Neural crest cell (in vitro differentiated cells): Measurements from ENCODE around the gene SCGB1D2. TPM values are rescaled to one million over a fixed set of nuclear protein-coding genes. Genes with fewer than 3 reads are reported as not detected.
"Not testable (repeated sequence)": the region's sequence is repeated elsewhere in the genome, so short reads cannot be mapped to it uniquely, and the experiment has no call there.

Source experiments
- DNase-seq: peaks from one replicate; pipeline ENCODE4 v3.0.0; 2021; ENCODE audit warnings: low read depth, mixed read lengths, low spot score
- H3K27ac Mint-ChIP-seq: one replicate; pipeline ENCODE4 v1.8.0; 2021; ENCODE audit warnings: mild to moderate bottlenecking, mixed read lengths; ENCODE audit not compliant: unreplicated experiment
- H3K27me3 Mint-ChIP-seq: 2 replicates; pipeline ENCODE4 v1.8.0; 2021; ENCODE audit warnings: low read depth, mild to moderate bottlenecking, mixed read lengths
- H3K36me3 Mint-ChIP-seq: 2 replicates; pipeline ENCODE4 v1.8.0; 2021; ENCODE audit warnings: low read depth, mild to moderate bottlenecking, mixed read lengths
- H3K4me1 Mint-ChIP-seq: 2 replicates; pipeline ENCODE4 v1.8.0; 2021; ENCODE audit warnings: mixed read lengths
- H3K4me3 Mint-ChIP-seq: one replicate; pipeline ENCODE4 v1.8.0; 2021; ENCODE audit warnings: mild to moderate bottlenecking, mixed read lengths
- H3K9me3 Mint-ChIP-seq: 2 replicates; pipeline ENCODE4 v1.8.0; 2021; ENCODE audit warnings: mixed read lengths
- long read RNA-seq: library from polyadenylated mRNA; unstranded; transcript quantifications from one replicate; pipeline ENCODE4 v2.0.0, GENCODE V29; 2020
- total RNA-seq: library from RNA; stranded (reverse); gene quantifications from 2 replicates; pipeline ENCODE4 v1.2.1, GENCODE V29; 2021
- TF ChIP-seq, protein P1 (sequence below): fragments of 200-600 bp; sonication (generic); conservative IDR thresholded peaks from 2 replicates; pipeline ENCODE4 v1.5.0; 2021; ENCODE audit warnings: antibody characterized with exemption, mild to moderate bottlenecking

The SCGB1D2 gene, protein sequence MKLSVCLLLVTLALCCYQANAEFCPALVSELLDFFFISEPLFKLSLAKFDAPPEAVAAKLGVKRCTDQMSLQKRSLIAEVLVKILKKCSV
- not detected in 2 replicates for total RNA-seq
- long read RNA-seq = 0 reads

DNA sequence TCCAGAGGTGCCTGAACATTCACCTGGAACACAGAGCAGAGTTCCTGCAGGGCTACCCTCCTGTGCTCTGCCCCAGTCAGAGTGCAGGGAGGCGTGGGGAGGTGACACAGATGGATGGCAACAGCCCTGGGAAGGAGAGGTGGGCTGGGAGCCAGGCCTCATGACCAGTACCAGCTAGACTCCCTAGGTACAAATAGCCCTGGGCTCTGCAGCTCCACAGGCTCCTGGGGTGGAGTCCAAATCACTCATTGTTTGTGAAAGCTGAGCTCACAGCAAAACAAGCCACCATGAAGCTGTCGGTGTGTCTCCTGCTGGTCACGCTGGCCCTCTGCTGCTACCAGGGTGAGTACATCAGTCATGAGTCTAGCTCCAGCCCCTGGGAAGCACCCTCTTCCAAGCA, at the start of gene SCGB1D2:
TSS of gene SCGB1D2 (plus strand) at position 219 of the 400 bp plus-strand sequence. CDS start at position 288, 69 bp downstream.
- no peak for DNase-seq
- Mint-ChIP-seq H3K4me3 (no peak within 1 kb of the TSS), H3K9me3 (no peaks in the 10 kb centered on the region), H3K4me1 (no peaks in the 10 kb centered on the region), H3K27me3 (peaks cover 68% of the 10 kb centered on the region), H3K36me3 (no peaks in the 10 kb centered on the region), H3K27ac (no peak within 1 kb of the TSS)
- TF ChIP-seq, protein P1, sequence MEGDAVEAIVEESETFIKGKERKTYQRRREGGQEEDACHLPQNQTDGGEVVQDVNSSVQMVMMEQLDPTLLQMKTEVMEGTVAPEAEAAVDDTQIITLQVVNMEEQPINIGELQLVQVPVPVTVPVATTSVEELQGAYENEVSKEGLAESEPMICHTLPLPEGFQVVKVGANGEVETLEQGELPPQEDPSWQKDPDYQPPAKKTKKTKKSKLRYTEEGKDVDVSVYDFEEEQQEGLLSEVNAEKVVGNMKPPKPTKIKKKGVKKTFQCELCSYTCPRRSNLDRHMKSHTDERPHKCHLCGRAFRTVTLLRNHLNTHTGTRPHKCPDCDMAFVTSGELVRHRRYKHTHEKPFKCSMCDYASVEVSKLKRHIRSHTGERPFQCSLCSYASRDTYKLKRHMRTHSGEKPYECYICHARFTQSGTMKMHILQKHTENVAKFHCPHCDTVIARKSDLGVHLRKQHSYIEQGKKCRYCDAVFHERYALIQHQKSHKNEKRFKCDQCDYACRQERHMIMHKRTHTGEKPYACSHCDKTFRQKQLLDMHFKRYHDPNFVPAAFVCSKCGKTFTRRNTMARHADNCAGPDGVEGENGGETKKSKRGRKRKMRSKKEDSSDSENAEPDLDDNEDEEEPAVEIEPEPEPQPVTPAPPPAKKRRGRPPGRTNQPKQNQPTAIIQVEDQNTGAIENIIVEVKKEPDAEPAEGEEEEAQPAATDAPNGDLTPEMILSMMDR = no peak

DNA sequence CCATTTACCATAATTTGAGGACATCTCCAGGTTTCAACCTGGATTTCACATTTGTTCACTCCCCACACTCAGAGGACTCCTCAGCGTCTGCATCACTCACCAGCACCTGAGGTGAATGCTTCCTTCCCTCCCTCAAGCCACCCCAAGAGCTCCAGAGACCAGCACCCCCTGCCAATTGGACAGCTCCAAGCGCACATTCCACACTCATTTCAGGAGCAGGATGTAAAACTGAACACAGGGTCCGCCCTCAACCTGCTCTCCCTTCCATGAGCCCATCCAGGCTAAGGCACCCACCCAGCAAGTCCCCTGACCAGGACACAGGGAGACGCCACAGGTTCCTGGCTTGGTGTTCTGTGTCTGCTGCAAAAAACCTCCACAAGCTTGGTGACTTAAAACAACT, 48.1 kb upstream of the SCGB1D2 start:
- Mint-ChIP-seq H3K36me3 (no peaks in the 10 kb centered on the region), H3K27me3 (peaks cover 67% of the 10 kb centered on the region), H3K4me3 (no peak overlapping the region), H3K9me3 (no peaks in the 10 kb centered on the region), H3K4me1 (no peaks in the 10 kb centered on the region), H3K27ac (no peak overlapping the region)
- TF ChIP-seq, protein P1 = no peak
- DNase-seq = no peak

DNA sequence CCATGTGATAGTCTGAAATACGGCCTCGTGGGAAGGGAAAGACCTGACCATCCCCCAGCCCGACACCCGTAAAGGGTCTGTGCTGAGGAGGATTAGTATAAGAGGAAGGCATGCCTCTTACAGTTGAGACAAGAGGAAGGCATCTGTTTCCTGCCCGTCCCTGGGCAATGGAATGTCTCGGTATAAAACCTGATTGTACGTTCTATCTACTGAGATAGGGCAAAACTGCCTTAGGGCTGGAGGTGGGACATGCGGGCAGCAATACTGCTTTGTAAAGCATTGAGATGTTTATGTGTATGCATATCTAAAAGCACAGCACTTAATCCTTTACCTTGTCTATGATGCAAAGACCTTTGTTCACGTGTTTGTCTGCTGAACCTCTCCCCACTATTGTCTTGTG, 47.0 kb upstream of the SCGB1D2 start:
- DNase-seq, H3K36me3 Mint-ChIP-seq, H3K27ac Mint-ChIP-seq, H3K4me3 Mint-ChIP-seq, H3K4me1 Mint-ChIP-seq, H3K9me3 Mint-ChIP-seq: not testable (repeated sequence)
- H3K27me3 Mint-ChIP-seq = peaks cover 64% of the 10 kb centered on the region

DNA sequence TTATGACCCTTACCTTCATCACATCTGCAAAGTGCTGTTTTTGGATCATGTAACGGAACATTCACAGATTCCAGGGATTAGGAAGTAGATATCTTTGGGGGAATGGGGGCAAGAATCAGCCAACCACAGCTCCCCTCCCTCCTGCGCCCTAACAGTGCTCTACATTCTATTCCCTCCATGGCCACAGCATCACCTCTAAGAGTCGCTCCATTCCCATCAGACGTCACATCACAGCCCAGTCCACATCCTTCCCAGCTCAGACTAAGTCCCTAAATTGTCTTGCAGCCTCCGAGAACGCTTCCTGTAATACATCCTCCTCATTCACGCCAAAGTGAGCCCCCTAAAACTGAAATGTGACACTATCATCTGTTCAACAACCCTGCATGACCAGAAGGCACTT, 46.1 kb upstream of the SCGB1D2 start:
- Mint-ChIP-seq H3K27ac (no peak overlapping the region), H3K4me3 (no peak overlapping the region), H3K9me3 (no peaks in the 10 kb centered on the region), H3K4me1 (no peaks in the 10 kb centered on the region), H3K36me3 (no peaks in the 10 kb centered on the region), H3K27me3 (peaks cover 63% of the 10 kb centered on the region)
- DNase-seq = no peak
- TF ChIP-seq, protein P1 = no peak

DNA sequence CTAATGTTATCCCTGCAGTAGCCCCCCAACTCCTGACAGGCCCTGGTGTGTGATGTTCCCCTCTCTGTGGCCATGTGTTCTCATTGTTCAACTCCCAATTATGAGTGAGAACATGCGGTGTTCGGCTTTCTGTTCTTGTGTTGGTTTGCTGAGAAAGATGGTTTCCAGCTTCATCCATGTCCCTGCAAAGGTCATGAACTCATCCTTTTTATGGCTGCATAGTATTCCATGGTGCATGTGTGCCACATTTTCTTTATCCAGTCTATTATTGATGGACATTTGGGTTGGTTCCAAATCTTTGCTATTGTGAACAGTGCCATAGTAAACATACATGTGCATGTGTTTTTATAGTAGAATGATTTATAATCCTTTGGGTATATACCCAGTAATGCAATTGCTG, 44.6 kb upstream of the SCGB1D2 start:
- H3K27ac Mint-ChIP-seq, H3K36me3 Mint-ChIP-seq, DNase-seq, H3K4me3 Mint-ChIP-seq, H3K9me3 Mint-ChIP-seq, H3K4me1 Mint-ChIP-seq: not testable (repeated sequence)
- H3K27me3 Mint-ChIP-seq = peaks cover 62% of the 10 kb centered on the region

DNA sequence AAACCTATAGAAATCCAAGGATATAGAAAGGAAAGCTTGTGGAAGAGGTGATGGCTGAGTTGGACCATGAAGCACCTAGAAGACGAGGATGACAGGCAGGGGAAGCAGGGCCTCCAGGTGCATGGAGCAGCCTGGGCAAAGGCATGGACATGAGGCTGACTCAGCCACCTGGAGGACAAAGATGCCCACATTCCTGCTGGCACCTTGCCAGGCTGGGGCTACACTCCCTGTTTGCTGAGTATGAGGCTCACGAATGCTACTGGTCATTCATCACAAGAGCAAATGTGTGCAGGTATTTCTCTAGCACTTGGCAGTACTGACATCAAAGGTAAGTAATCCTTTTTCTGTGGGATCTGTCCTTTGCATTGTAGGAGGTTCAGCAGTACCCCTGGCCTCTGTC, 40.7 kb upstream of the SCGB1D2 start:
- Mint-ChIP-seq H3K4me1 (no peaks in the 10 kb centered on the region), H3K9me3 (no peaks in the 10 kb centered on the region), H3K36me3 (no peaks in the 10 kb centered on the region), H3K27ac (no peak overlapping the region), H3K27me3 (peaks cover 37% of the 10 kb centered on the region), H3K4me3 (no peak overlapping the region)
- TF ChIP-seq, protein P1 = no peak
- DNase-seq = no peak

DNA sequence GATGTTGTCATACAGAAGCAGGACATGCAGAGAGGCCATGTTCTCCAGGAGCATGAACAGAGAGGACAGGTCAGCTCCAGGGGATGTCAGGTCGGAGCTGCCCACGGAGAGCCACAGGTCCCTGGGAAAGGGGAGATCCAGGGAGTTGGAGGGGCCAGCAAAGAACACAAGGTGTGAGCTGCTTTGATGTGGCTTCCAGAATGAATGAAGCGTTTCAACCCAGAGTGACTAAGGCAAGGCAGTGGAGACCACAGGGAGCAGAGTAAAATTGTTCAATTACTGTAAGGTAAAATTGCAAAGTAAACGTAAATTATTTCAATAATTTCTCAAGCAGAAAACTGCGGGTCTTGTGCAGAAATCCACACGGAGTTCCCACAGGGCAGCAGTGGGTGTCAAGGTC, 39.1 kb upstream of the SCGB1D2 start:
- Mint-ChIP-seq H3K4me1 (no peaks in the 10 kb centered on the region), H3K27me3 (peaks cover 34% of the 10 kb centered on the region), H3K9me3 (no peaks in the 10 kb centered on the region), H3K27ac (no peak overlapping the region), H3K36me3 (no peaks in the 10 kb centered on the region), H3K4me3 (no peak overlapping the region)
- no peak for DNase-seq
- TF ChIP-seq, protein P1 = no peak
